Trophoblast cell (in vitro differentiated cells and primary cell): ENCODE measurements around the gene ERGIC1.

Experiments used
- DNase-seq, 2 donors: peaks; one replicate each; pipeline ENCODE4 v3.0.0-alpha.2; 2016
- H2AFZ ChIP-seq: 2 replicates; pipeline ENCODE4 v1.6.1; 2013; ENCODE audit warnings: low read length, moderate library complexity, mild to moderate bottlenecking; ENCODE audit not compliant: insufficient read depth, poor library complexity
- H2AK5ac ChIP-seq: 2 replicates; pipeline ENCODE4 v1.6.1; 2013; ENCODE audit warnings: mild to moderate bottlenecking, low read length
- H2BK120ac ChIP-seq: 2 replicates; pipeline ENCODE4 v1.6.1; 2013; ENCODE audit warnings: low read length, mild to moderate bottlenecking, moderate library complexity; ENCODE audit not compliant: insufficient read depth, poor library complexity
- H2BK12ac ChIP-seq: 2 replicates; pipeline ENCODE4 v1.6.1; 2013; ENCODE audit warnings: mild to moderate bottlenecking, low read length, moderate library complexity
- H2BK5ac ChIP-seq: 2 replicates; pipeline ENCODE4 v1.6.1; 2013; ENCODE audit warnings: low read length, low read depth, moderate library complexity, mild to moderate bottlenecking; ENCODE audit not compliant: poor library complexity
- H3K14ac ChIP-seq: 2 replicates; pipeline ENCODE4 v1.6.1; 2013; ENCODE audit warnings: mild to moderate bottlenecking, low read length
- H3K18ac ChIP-seq: 2 replicates; pipeline ENCODE4 v1.6.1; 2013; ENCODE audit warnings: mild to moderate bottlenecking, low read length
- H3K23ac ChIP-seq: 2 replicates; pipeline ENCODE4 v1.6.1; 2013; ENCODE audit warnings: low read length
- H3K27ac ChIP-seq: 2 replicates; pipeline ENCODE4 v1.5.1; 2013; ENCODE audit warnings: low read depth, mild to moderate bottlenecking, inconsistent platforms, low read length, moderate library complexity
- H3K27me3 ChIP-seq: 2 replicates; pipeline ENCODE4 v1.6.1; 2013; ENCODE audit warnings: inconsistent platforms, mild to moderate bottlenecking, low read length, moderate library complexity; ENCODE audit not compliant: insufficient read depth
- H3K36me3 ChIP-seq, 2 experiments: 1 replicate in 1 of 2; 2 replicates in 1 of 2; pipeline ENCODE4 v1.6.1; 2013; ENCODE audit warnings: low read length in 2 of 2, mild to moderate bottlenecking in 2 of 2, moderate library complexity in 1 of 2; ENCODE audit not compliant: insufficient read depth in 2 of 2, control insufficient read depth in 1 of 2
- H3K4ac ChIP-seq: 2 replicates; pipeline ENCODE4 v1.6.1; 2013; ENCODE audit warnings: low read depth, mild to moderate bottlenecking, low read length, moderate library complexity
- H3K4me1 ChIP-seq, 2 experiments: 1 replicate in 1 of 2; 2 replicates in 1 of 2; pipeline ENCODE4 v1.6.1; 2013; ENCODE audit warnings: low read length in 2 of 2, mild to moderate bottlenecking in 2 of 2, moderate library complexity in 1 of 2; ENCODE audit not compliant: insufficient read depth in 2 of 2, control insufficient read depth in 1 of 2
- H3K4me2 ChIP-seq: 2 replicates; pipeline ENCODE4 v1.6.1; 2013; ENCODE audit warnings: inconsistent platforms, mild to moderate bottlenecking, low read length, moderate library complexity
- H3K4me3 ChIP-seq: 2 replicates; pipeline ENCODE4 v1.5.1; 2013; ENCODE audit warnings: mild to moderate bottlenecking, low read depth, low read length, inconsistent platforms
- H3K79me1 ChIP-seq: one replicate; pipeline ENCODE4 v1.6.1; 2013; ENCODE audit warnings: low read length
- H3K79me2 ChIP-seq: 2 replicates; pipeline ENCODE4 v1.6.1; 2013; ENCODE audit warnings: low read length, mild to moderate bottlenecking; ENCODE audit not compliant: control insufficient read depth, insufficient read depth, poor library complexity
- H3K9ac ChIP-seq: 2 replicates; pipeline ENCODE4 v1.6.1; 2013; ENCODE audit warnings: mild to moderate bottlenecking, low read length
- H3K9me3 ChIP-seq: 2 replicates; pipeline ENCODE4 v1.6.1; 2013; ENCODE audit warnings: low read depth, mild to moderate bottlenecking, control low read depth, inconsistent platforms, low read length; ENCODE audit not compliant: insufficient read depth
- H4K12ac ChIP-seq: 2 replicates; pipeline ENCODE4 v1.6.1; 2013; ENCODE audit warnings: low read depth, mild to moderate bottlenecking, low read length, moderate library complexity
- H4K8ac ChIP-seq: 2 replicates; pipeline ENCODE4 v1.6.1; 2013; ENCODE audit warnings: low read depth, mild to moderate bottlenecking, low read length, moderate library complexity
- H4K91ac ChIP-seq: one replicate; pipeline ENCODE4 v1.6.1; 2013; ENCODE audit warnings: low read depth, mild to moderate bottlenecking, low read length, moderate library complexity
- WGBS: extraction: QIAGEN DNeasy Blood & Tissue Kit; methylation state at CpG from one replicate; pipeline ENCODE4 v1.1.7; 2013; ENCODE audit warnings: missing lambda C conversion rate; ENCODE audit not compliant: insufficient read length, insufficient coverage; ENCODE audit errors: extremely low coverage; 5-methylcytosine and 5-hydroxymethylcytosine counted together

Gene ERGIC1

DNA sequence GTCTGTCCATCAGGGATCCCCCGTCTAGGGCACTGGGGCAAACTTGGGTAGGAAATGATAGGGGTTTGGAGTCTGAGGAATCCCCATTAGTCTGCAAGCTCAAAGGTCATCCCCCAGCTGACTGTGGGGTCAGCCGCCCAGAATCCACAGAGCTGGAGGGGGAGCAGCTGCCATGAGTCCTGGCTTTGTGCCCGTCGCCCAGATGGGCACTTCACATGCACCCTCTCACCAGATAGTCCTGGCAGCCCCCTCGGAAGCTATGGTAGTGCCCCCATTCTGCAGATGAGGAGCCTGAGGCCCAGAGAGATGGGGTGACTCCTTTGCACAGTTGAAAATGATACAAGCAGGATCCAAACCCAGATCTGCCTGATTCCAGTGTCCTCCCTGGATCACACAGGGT lies 89.5 kb downstream of the ERGIC1 start:
- Histone ChIP-seq H3K4me3 (no peak overlapping the region), H3K18ac (no peak overlapping the region), H3K9me3 (no peaks in the 10 kb centered on the region), H3K9ac (no peak overlapping the region), H3K4me2 (no peak overlapping the region), H3K4me1 (no peaks in the 10 kb centered on the region), H3K79me2 (no peaks in the 10 kb centered on the region), H4K12ac (no peak overlapping the region), H2AK5ac (no peak overlapping the region), H3K14ac (no peak overlapping the region), H3K79me1 (no peaks in the 10 kb centered on the region), H3K27ac (no peak overlapping the region), H3K4ac (no peak overlapping the region), H3K36me3 (peaks cover 33 to 37% of the 10 kb centered on the region in 2 experiments), H4K8ac (no peak overlapping the region), H2BK12ac (no peak overlapping the region), H4K91ac (no peak overlapping the region), H3K23ac (no peak overlapping the region), H2BK120ac (no peak overlapping the region), H3K27me3 (no peaks in the 10 kb centered on the region), H2BK5ac (no peak overlapping the region), H2AFZ (no peak overlapping the region)
- whole genome bisulfite sequencing, result no CpG with 5 or more reads among the region's 5 CpGs
- DNase-seq, result no peak

GRCh38 chr5:172925336-172925948 lies 91.4 kb downstream of the ERGIC1 start:
- Histone ChIP-seq H3K36me3 (peaks cover 19 to 25% of the 10 kb centered on the region in 2 experiments), H2AK5ac (no peak overlapping the region), H4K91ac (no peak overlapping the region), H3K27me3 (no peaks in the 10 kb centered on the region), H3K4me3 (no peak overlapping the region), H3K4me2 (no peak overlapping the region), H4K12ac (no peak overlapping the region), H3K14ac (no peak overlapping the region), H3K27ac (no peak overlapping the region), H4K8ac (no peak overlapping the region), H3K18ac (no peak overlapping the region), H3K9ac (no peak overlapping the region), H3K9me3 (no peaks in the 10 kb centered on the region), H2AFZ (no peak overlapping the region), H3K79me1 (no peaks in the 10 kb centered on the region), H3K23ac (no peak overlapping the region), H2BK12ac (no peak overlapping the region), H2BK120ac (no peak overlapping the region), H3K79me2 (no peaks in the 10 kb centered on the region), H2BK5ac (no peak overlapping the region), H3K4ac (no peak overlapping the region), H3K4me1 (no peaks in the 10 kb centered on the region)
- DNase-seq, result no peak
- no CpG with 5 or more reads among the region's 9 CpGs for WGBS

- no peaks in the 10 kb centered on the region for H3K4me1 ChIP-seq
- H3K9ac ChIP-seq, result no peak overlapping the region
- no peak for DNase-seq
- H3K27ac ChIP-seq, result no peak overlapping the region
- no peak overlapping the region for H2AFZ ChIP-seq
- H4K12ac ChIP-seq, result no peak overlapping the region
- H3K27me3 ChIP-seq, result no peaks in the 10 kb centered on the region
- H2BK5ac ChIP-seq, result no peak overlapping the region
- H3K79me2 ChIP-seq, result no peaks in the 10 kb centered on the region
- H3K36me3 ChIP-seq, result peaks cover 19 to 25% of the 10 kb centered on the region in 2 experiments
- H4K91ac ChIP-seq, result no peak overlapping the region
- no peak overlapping the region for H2AK5ac ChIP-seq
- no CpG with 5 or more reads among the region's 2 CpGs for WGBS
- H3K14ac ChIP-seq, result no peak overlapping the region
- H3K18ac ChIP-seq, result no peak overlapping the region
- H4K8ac ChIP-seq, result no peak overlapping the region
- H2BK12ac ChIP-seq, result no peak overlapping the region
- H2BK120ac ChIP-seq, result no peak overlapping the region
- H3K9me3 ChIP-seq, result no peaks in the 10 kb centered on the region
- H3K79me1 ChIP-seq, result no peaks in the 10 kb centered on the region
- no peak overlapping the region for H3K4ac ChIP-seq
- no peak overlapping the region for H3K4me2 ChIP-seq
- H3K23ac ChIP-seq, result no peak overlapping the region
- H3K4me3 ChIP-seq, result no peak overlapping the region
These were observed 92.0 kb downstream of the ERGIC1 start for GRCh38 chr5:172926008-172926523.

- Histone ChIP-seq H3K79me2 (no peaks in the 10 kb centered on the region), H3K36me3 (peaks cover 18 to 23% of the 10 kb centered on the region in 2 experiments), H3K4me1 (no peaks in the 10 kb centered on the region), H2BK5ac (no peak overlapping the region), H4K91ac (no peak overlapping the region), H4K12ac (no peak overlapping the region), H3K4me2 (no peak overlapping the region), H3K4me3 (no peak overlapping the region), H3K27me3 (no peaks in the 10 kb centered on the region), H3K27ac (no peak overlapping the region), H3K9ac (no peak overlapping the region), H4K8ac (no peak overlapping the region), H2BK12ac (no peak overlapping the region), H2BK120ac (no peak overlapping the region), H3K18ac (no peak overlapping the region), H2AK5ac (no peak overlapping the region), H3K4ac (no peak overlapping the region), H3K79me1 (no peaks in the 10 kb centered on the region), H3K23ac (no peak overlapping the region), H3K14ac (no peak overlapping the region), H3K9me3 (no peaks in the 10 kb centered on the region), H2AFZ (no peak overlapping the region)
- WGBS, result no CpG with 5 or more reads among the region's 12 CpGs
- DNase-seq, result no peak
These were observed 92.7 kb downstream of the ERGIC1 start for GRCh38 chr5:172926796-172927195.
